ENCODE measurements around the gene SACS. TPM values are rescaled to one million over a fixed set of nuclear protein-coding genes. Genes with fewer than 3 reads are reported as not detected.
A peak's percentile ranks its signal among the peaks of the same experiment; 100 is the strongest.

SACS gene
- polyA plus RNA-seq, 3 donors: 1.7 to 2.7 (median 2.2) TPM

GRCh38 chr13:23322353-23323336 is 110.9 kb downstream of the SACS start:
- no peaks in the 10 kb centered on the region for H4K20me1 ChIP-seq (ENCODE audit: insufficient read depth, low read length)
- H3K27ac Mint-ChIP-seq: peak overlapping the region in 1 of 7 donors; percentile 66
- no peak overlapping the region for H3K4me3 Mint-ChIP-seq
- peaks cover 0 to 7% (median 1%) of the 10 kb centered on the region in 3 donors for H3K27me3 Mint-ChIP-seq (ENCODE audit: low read depth in 3 of 3)
- H3K4me3 ChIP-seq (replicated peaks in 1 of 3; ENCODE audit: low read depth in 2 of 3, low read length in 3 of 3): no peak overlapping the region
- no peaks in the 10 kb centered on the region for H3K79me2 ChIP-seq (ENCODE audit: insufficient read depth, low read length)
- intact Hi-C loops (cut with micrococcal nuclease): no loop called here
- no peak overlapping the region for H2AFZ ChIP-seq (ENCODE audit: insufficient read depth, low read depth, low read length, poor library complexity, severe bottlenecking)
- WGBS (ENCODE audit: insufficient coverage): 97% methylated on average over 7 of the region's 19 CpGs
- peaks cover 5% of the 10 kb centered on the region for H3K4me1 Mint-ChIP-seq
- no peak overlapping the region for H3K4me2 ChIP-seq (replicated peaks; ENCODE audit: extremely low read depth, low read length, poor library complexity, severe bottlenecking)
- H3K9me3 Mint-ChIP-seq: peaks cover 0 to 2% (median 0%) of the 10 kb centered on the region in 7 donors
- no peaks in the 10 kb centered on the region for H3K9me3 ChIP-seq (replicated peaks in 1 of 2; ENCODE audit: control insufficient read depth in 1 of 2, insufficient read depth in 1 of 2, low read length in 2 of 2)
- no peaks in the 10 kb centered on the region for H3K36me3 ChIP-seq (replicated peaks in 1 of 2; ENCODE audit: control insufficient read depth in 1 of 2, insufficient read depth in 2 of 2, low read length in 2 of 2)
- H3K27me3 ChIP-seq (ENCODE audit: control insufficient read depth in 2 of 2, insufficient read depth in 2 of 2, low read length in 2 of 2): no peaks in the 10 kb centered on the region
- no peak overlapping the region for H3K9ac ChIP-seq (ENCODE audit: insufficient read depth, low read length, poor library complexity, severe bottlenecking)
- no peak overlapping the region for H3K27ac ChIP-seq (ENCODE audit: low read depth in 1 of 2, low read length in 2 of 2)
- TF ChIP-seq CTCF (IDR thresholded peaks at IDR 0.05): no peak
- DNase-seq: no peak
- H3K4me1 ChIP-seq (ENCODE audit: control insufficient read depth in 1 of 2, insufficient read depth in 2 of 2, low read length in 2 of 2): peaks cover 0 to 6% of the 10 kb centered on the region in 2 donors
- no peaks in the 10 kb centered on the region for H3K36me3 Mint-ChIP-seq

- Histone ChIP-seq H3K4me1 (ENCODE audit: control insufficient read depth in 1 of 2, insufficient read depth in 2 of 2, low read length in 2 of 2) (peaks cover 0 to 6% of the 10 kb centered on the region in 2 donors), H3K4me3 (replicated peaks in 1 of 3; ENCODE audit: low read depth in 2 of 3, low read length in 3 of 3) (no peak overlapping the region), H3K4me2 (replicated peaks; ENCODE audit: extremely low read depth, low read length, poor library complexity, severe bottlenecking) (no peak overlapping the region), H3K27me3 (ENCODE audit: control insufficient read depth in 2 of 2, insufficient read depth in 2 of 2, low read length in 2 of 2) (no peaks in the 10 kb centered on the region), H3K36me3 (replicated peaks in 1 of 2; ENCODE audit: control insufficient read depth in 1 of 2, insufficient read depth in 2 of 2, low read length in 2 of 2) (no peaks in the 10 kb centered on the region), H3K9ac (ENCODE audit: insufficient read depth, low read length, poor library complexity, severe bottlenecking) (no peak overlapping the region), H4K20me1 (ENCODE audit: insufficient read depth, low read length) (no peaks in the 10 kb centered on the region), H2AFZ (ENCODE audit: insufficient read depth, low read depth, low read length, poor library complexity, severe bottlenecking) (no peak overlapping the region), H3K27ac (ENCODE audit: low read depth in 1 of 2, low read length in 2 of 2) (no peak overlapping the region), H3K9me3 (replicated peaks in 1 of 2; ENCODE audit: control insufficient read depth in 1 of 2, insufficient read depth in 1 of 2, low read length in 2 of 2) (no peaks in the 10 kb centered on the region), H3K79me2 (ENCODE audit: insufficient read depth, low read length) (no peaks in the 10 kb centered on the region)
- H3K4me1 Mint-ChIP-seq: peaks cover 5% of the 10 kb centered on the region
- no peak for TF ChIP-seq CTCF (IDR thresholded peaks at IDR 0.05)
- peaks cover 0 to 7% (median 1%) of the 10 kb centered on the region in 3 donors for H3K27me3 Mint-ChIP-seq (ENCODE audit: low read depth in 3 of 3)
- WGBS (ENCODE audit: insufficient coverage): no CpG with 5 or more reads among the region's 6 CpGs
- intact Hi-C loops (cut with micrococcal nuclease): no loop called here
- no peaks in the 10 kb centered on the region for H3K36me3 Mint-ChIP-seq
- H3K9me3 Mint-ChIP-seq: peaks cover 0 to 2% (median 0%) of the 10 kb centered on the region in 7 donors
- H3K27ac Mint-ChIP-seq: no peak overlapping the region
- no peak for DNase-seq
- peak overlapping the region in 1 of 2 donors; percentile 20 for H3K4me3 Mint-ChIP-seq
These were observed 111.8 kb downstream of the SACS start for GRCh38 chr13:23321535-23322241.
